ENCODE measurements around the gene IGFL1. TPM values are rescaled to one million over a fixed set of nuclear protein-coding genes. Genes with fewer than 3 reads are reported as not detected.
"Not testable (repeated sequence)": the region's sequence is repeated elsewhere in the genome, so short reads cannot be mapped to it uniquely, and the experiment has no call there.

The IGFL1 gene
- total RNA-seq, 1 donor from 2014 or later = not detected

DNA sequence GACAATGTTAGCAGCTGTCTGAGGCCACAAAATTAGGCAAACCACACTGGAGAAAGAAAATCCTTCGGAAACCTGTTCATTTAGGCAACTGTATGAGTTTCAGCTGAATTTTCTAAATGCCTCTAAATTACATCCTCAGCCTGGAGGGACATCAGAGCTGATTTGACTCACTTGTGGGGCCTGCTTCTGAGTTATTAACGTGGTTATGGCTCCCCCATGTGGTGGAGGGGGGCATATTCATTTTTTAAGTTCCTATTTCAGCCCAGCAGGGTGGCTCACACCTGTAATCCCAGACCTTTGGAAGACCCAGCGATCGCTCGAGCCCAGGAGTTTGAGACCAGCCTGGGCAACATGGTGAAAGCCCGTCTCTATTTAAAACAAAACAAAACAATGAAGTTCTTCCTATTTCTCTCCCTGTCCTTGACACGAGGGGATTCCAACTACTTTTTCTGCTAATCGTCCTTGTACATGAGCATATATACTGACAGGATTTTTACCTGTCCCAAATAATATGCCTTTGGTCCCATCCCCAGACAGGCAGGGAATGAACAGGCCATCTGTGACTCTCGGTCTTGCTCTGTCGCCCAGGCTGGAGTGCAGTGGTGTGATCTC is 35.8 kb downstream of the IGFL1 start:
- no peak overlapping the region for H3K4me3 ChIP-seq (ENCODE audit: low read depth, low read length)
- DNase-seq (ENCODE audit: low read depth) = no peak
- TF ChIP-seq, protein P1, sequence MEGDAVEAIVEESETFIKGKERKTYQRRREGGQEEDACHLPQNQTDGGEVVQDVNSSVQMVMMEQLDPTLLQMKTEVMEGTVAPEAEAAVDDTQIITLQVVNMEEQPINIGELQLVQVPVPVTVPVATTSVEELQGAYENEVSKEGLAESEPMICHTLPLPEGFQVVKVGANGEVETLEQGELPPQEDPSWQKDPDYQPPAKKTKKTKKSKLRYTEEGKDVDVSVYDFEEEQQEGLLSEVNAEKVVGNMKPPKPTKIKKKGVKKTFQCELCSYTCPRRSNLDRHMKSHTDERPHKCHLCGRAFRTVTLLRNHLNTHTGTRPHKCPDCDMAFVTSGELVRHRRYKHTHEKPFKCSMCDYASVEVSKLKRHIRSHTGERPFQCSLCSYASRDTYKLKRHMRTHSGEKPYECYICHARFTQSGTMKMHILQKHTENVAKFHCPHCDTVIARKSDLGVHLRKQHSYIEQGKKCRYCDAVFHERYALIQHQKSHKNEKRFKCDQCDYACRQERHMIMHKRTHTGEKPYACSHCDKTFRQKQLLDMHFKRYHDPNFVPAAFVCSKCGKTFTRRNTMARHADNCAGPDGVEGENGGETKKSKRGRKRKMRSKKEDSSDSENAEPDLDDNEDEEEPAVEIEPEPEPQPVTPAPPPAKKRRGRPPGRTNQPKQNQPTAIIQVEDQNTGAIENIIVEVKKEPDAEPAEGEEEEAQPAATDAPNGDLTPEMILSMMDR (conservative IDR thresholded peaks at IDR 0.05; ENCODE audit: low read depth, low read length) = peak; percentile 83

DNA sequence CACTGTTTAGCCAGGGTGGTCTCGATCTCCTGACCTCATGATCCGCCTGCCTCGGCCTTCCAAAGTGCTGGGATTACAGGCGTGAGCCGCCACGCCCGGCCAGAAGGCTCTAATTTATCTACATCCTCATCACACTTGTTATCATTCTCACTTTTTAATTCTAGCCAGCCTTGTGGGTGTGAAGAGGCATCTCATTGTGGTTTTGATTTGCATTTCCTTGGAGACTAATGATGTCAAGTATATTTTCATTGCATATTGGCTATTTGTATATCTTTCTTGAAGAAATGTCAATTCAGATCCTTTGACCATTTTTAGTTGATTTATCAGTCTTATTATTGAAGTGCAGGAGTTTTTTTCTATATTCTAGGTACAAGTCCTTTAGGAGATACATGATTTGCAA is 39.6 kb downstream of the IGFL1 start:
- no peak for DNase-seq (ENCODE audit: low read depth)
- TF ChIP-seq, protein P1 (conservative IDR thresholded peaks at IDR 0.05; ENCODE audit: low read depth, low read length) = no peak
- H3K4me3 ChIP-seq (ENCODE audit: low read depth, low read length) = no peak overlapping the region

DNA sequence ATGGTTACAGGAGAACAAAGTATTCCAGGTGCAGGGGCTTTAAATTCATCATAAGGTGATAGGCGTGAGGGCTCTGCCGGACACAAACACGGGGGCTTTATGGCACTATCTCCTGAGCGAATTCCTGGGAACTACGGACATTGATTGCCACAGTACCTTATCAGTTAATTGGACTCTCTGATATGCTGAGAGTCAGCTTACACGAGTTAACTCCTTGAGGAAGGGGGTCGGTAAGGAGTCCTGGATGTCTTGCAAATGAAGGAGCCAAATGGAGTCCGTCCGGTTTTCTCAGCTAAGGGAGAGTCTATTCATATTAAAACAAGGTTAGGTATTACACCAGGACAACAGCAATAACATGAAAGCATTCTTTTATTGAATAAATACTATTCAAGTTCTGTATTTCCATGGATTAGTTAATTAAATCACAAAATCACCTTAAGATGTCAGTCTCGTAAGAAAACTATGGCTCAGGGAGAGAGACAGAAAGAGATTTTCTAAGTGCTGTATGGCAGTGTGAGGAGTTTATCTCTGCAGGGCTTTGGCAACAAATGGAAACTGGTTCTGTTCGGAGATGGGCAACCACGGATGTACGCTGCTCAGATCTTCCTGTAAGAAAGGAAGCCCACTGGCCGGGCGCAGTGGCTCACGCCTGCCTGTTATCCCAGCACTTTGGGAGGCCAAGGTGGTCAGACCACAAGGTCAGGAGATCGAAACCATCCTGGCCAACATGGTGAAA is 41.1 kb downstream of the IGFL1 start:
- TF ChIP-seq, protein P1 (conservative IDR thresholded peaks at IDR 0.05; ENCODE audit: low read depth, low read length) = no peak
- H3K4me3 ChIP-seq (ENCODE audit: low read depth, low read length) = no peak overlapping the region
- no peak for DNase-seq (ENCODE audit: low read depth)

DNA sequence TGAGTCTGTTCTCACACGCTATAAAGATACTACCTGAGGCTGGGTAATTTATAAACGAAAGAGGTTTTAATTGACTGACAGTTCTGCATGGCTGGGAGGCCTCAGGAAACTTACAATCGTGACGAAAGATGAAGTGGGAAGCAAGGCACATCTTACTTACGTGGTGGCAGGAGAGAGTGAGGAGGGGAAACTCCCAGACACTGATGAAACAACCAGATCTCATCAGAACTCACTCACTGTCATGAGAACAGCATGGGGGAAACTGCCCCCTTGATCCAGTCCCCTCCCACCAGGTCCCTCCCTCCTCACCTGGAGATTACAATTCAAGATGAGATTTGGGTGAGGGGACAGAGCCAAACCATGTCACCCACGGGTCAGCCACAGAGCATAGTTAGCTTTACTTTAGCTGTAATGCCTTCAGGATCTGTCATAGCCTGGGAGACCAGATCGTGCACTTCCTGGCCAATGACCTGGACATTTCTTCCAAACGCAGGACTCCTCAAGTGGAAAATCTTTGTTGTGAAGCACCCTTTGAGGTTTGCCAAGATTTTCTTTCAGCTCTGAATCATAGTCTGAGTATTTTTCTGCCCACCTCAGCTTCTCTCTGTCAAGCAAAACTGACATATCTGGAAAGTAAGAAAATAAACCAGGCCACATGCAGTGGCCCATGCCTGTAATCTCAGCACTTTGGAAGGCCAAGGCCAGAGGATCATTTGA is 42.1 kb downstream of the IGFL1 start:
- DNase-seq (ENCODE audit: low read depth) = peak; percentile 98
- no peak overlapping the region for H3K4me3 ChIP-seq (ENCODE audit: low read depth, low read length)
- TF ChIP-seq, protein P1 (conservative IDR thresholded peaks at IDR 0.05; ENCODE audit: low read depth, low read length) = no peak

DNA sequence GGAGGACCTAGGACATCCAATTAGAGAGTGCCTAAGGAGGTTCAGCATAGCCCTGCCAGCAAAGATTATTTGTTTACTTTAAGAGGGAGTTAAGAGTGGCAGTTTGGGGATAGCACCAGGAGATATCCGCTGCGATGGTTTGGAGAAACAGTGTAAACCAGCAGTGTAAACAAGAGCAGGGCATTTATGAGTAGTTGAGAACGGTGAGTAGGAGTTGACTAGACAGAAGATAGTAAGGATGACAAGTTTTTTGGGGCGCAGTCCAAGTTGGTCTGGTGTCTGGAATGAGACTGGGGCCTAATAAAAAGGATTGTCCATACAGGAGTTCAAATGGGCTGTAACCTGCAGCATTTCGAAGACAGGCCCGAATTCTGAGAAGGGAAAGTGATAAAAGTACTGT is 44.4 kb downstream of the IGFL1 start:
- not testable (repeated sequence) for H3K4me3 ChIP-seq (ENCODE audit: low read depth, low read length); DNase-seq (ENCODE audit: low read depth)

DNA sequence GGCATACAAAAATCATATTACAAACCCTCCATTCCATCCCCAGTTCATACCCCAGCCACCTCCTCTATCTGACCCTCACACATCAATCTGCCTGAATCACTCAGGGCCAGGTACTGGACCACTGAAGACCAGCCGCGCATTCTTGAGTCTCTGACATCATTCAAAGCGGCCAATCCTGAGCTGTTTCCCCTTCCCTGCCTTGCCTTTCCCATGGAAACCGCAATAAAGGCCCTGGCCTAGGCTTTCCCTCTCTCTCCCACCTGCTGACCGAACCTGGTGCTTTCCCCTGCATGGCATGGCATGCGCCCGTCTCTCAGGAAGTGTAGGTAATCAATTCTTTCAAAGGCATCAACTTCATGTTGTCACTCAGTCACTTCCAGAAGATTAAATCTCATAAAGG is 49.6 kb downstream of the IGFL1 start:
- H3K4me3 ChIP-seq (ENCODE audit: low read depth, low read length) = no peak overlapping the region
- no peak for DNase-seq (ENCODE audit: low read depth)
- TF ChIP-seq, protein P1 (conservative IDR thresholded peaks at IDR 0.05; ENCODE audit: low read depth, low read length) = no peak

Other genes starting within 250 kb of the IGFL1 start
- gene CCDC61, start 234.3 kb upstream of the IGFL1 start, total RNA-seq = 10.1 and 10.8 TPM in 2 replicates
- not detected in 2 replicates for gene PGLYRP1, start 206.7 kb upstream of the IGFL1 start, total RNA-seq
- not detected in 2 replicates for gene IGFL4, start 188.7 kb upstream of the IGFL1 start, total RNA-seq
- not detected in 2 replicates for gene IGFL3, start 105.1 kb upstream of the IGFL1 start, total RNA-seq
- gene IGFL2, start 81.5 kb upstream of the IGFL1 start, total RNA-seq = not detected in 2 replicates
- gene HIF3A, start 67.3 kb downstream of the IGFL1 start, total RNA-seq = 0.23 TPM in 1 of 2 replicates, not detected in the other
- gene PPP5C, start 117.3 kb downstream of the IGFL1 start, total RNA-seq = 76.2 and 114 TPM in 2 replicates
- 14.0 and 14.1 TPM in 2 replicates for gene CCDC8, start 183.8 kb downstream of the IGFL1 start, total RNA-seq
- gene PNMA8C, start 199.2 kb downstream of the IGFL1 start, total RNA-seq = 0.14 TPM in 1 of 2 replicates, not detected in the other
- 4.3 and 7.4 TPM in 2 replicates for gene PNMA8A, start 241.8 kb downstream of the IGFL1 start, total RNA-seq

All from epithelial cell of proximal tubule (primary cell).